NT2/D1 (cell line): Measurements from ENCODE around the gene CACNB3.

Experiments
- SUZ12 ChIP-seq: IDR thresholded peaks from 2 replicates; pipeline ENCODE4 v1.6.1; 2011; ENCODE audit not compliant: insufficient read length, insufficient read depth; ENCODE audit errors: extremely low read depth
- ZNF274 ChIP-seq: IDR thresholded peaks from 2 replicates; pipeline ENCODE4 v1.6.1; 2011; ENCODE audit warnings: mild to moderate bottlenecking, low read depth, low read length

DNA sequence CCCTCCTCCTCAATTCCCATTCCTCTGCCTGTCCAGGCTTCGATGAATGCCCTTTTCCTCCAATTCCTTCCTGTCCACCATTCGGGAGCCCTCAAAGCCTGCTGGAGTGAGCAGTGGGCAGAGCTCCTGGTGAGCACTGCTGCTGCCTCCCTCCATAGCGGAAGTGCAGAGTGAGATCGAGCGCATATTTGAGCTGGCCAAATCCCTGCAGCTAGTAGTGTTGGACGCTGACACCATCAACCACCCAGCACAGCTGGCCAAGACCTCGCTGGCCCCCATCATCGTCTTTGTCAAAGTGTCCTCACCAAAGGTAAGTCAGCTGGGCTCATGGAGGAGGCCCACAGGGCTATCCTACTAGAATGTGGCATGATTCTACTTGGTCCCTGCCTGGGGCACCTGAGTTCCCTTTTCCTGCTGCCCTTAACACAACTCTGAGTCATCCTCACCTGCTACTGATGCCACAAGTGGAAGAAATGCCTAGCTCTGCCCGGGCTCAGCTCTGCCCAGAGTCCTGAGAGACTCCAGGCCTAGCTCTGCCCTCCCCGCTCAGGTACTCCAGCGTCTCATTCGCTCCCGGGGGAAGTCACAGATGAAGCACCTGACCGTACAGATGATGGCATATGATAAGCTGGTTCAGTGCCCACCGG is 8.0 kb downstream of the CACNB3 start:
- TF ChIP-seq SUZ12: no peak
- TF ChIP-seq ZNF274: no peak
